Endometrium (tissue), 2 donors: ENCODE measurements around the gene C1orf226.
"Not testable (repeated sequence)": the region's sequence is repeated elsewhere in the genome, so short reads cannot be mapped to it uniquely, and the experiment has no call there.

Source experiments
- FAIRE-seq: peaks from 2 replicates; lab custom pipeline; 2012; peaks lifted over from hg19 to GRCh38; lab: Jason Lieb, UNC
- donor health status: control.
- donor health status: control.

The C1orf226 gene

GRCh38 chr1:162381383-162381782 is at the start of gene C1orf226:
TSS of gene C1orf226 (plus strand) at chr1:162381728. CDS start at chr1:162381902, 174 bp downstream.
- FAIRE-seq, result no peak

GRCh38 chr1:162333991-162334390 is 47.5 kb upstream of the C1orf226 start:
- no peak for FAIRE-seq

- FAIRE-seq, result no peak
Measured at GRCh38 chr1:162335126-162335525, 46.4 kb upstream of the C1orf226 start.

- no peak for FAIRE-seq
Measured at GRCh38 chr1:162336621-162337285, 44.8 kb upstream of the C1orf226 start.

GRCh38 chr1:162342452-162342983 is 39.0 kb upstream of the C1orf226 start:
- FAIRE-seq, result no peak

GRCh38 chr1:162343470-162343869 is 38.1 kb upstream of the C1orf226 start:
- FAIRE-seq, result no peak

- FAIRE-seq, result no peak
Measured at GRCh38 chr1:162347281-162347680, 34.2 kb upstream of the C1orf226 start.

GRCh38 chr1:162349635-162350330 is 31.7 kb upstream of the C1orf226 start:
- no peak for FAIRE-seq

- no peak for FAIRE-seq
Measured at GRCh38 chr1:162351246-162351842, 30.2 kb upstream of the C1orf226 start.

- FAIRE-seq, result not testable (repeated sequence)
Measured at GRCh38 chr1:162351874-162352273, 29.7 kb upstream of the C1orf226 start.

GRCh38 chr1:162353078-162353477 is 28.4 kb upstream of the C1orf226 start:
- FAIRE-seq, result no peak

- no peak for FAIRE-seq
Measured at GRCh38 chr1:162353702-162354101, 27.8 kb upstream of the C1orf226 start.

GRCh38 chr1:162357681-162358266 is 23.8 kb upstream of the C1orf226 start:
- no peak for FAIRE-seq

GRCh38 chr1:162358928-162359327 is 22.6 kb upstream of the C1orf226 start:
- FAIRE-seq, result no peak

GRCh38 chr1:162359523-162360236 is 21.8 kb upstream of the C1orf226 start:
- FAIRE-seq, result no peak

GRCh38 chr1:162360237-162360873 is 21.2 kb upstream of the C1orf226 start:
- no peak for FAIRE-seq

- FAIRE-seq, result no peak
Measured at GRCh38 chr1:162360874-162361260, 20.7 kb upstream of the C1orf226 start.

- FAIRE-seq, result no peak
Measured at GRCh38 chr1:162361349-162361748, 20.2 kb upstream of the C1orf226 start.

GRCh38 chr1:162363823-162364222 is 17.7 kb upstream of the C1orf226 start:
- FAIRE-seq, result no peak

GRCh38 chr1:162364498-162364897 is 17.0 kb upstream of the C1orf226 start:
- FAIRE-seq, result no peak

- FAIRE-seq, result no peak
Measured at GRCh38 chr1:162365284-162366020, 16.1 kb upstream of the C1orf226 start.
